GM15510 (cell line): ENCODE measurements around the gene ZNF653.

Source experiments
- POLR2A ChIP-seq: IDR thresholded peaks from 3 replicates; pipeline ENCODE4 v1.6.1; 2011; ENCODE audit warnings: borderline replicate concordance; ENCODE audit not compliant: insufficient read length; ENCODE audit errors: extremely low read depth

The ZNF653 gene

DNA sequence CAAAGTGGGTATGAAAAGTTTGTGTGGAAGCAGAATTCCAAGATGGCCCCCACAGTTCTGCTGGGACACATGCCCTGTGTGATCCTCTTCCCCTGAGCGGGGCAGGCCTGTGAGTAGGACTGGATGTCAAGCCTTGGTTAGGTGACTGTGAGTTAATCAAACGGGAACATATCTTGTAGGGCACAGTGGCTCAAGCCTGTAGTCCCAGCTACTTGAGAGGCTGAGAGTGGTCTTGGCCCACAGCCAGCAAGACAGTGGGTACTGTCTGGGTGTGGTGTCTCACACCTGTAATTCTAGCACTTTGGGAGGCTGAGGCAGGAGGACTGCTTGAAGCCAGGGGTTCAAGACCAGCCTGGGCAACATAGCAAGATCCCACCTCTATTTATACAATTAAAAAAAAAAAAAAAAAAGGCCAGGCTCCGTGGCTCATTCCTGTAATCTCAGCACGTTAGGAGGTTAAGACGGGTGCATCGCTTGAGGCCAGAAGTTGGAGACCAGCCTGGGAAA, 6.4 kb downstream of the ZNF653 start:
- no peak for TF ChIP-seq POLR2A

DNA sequence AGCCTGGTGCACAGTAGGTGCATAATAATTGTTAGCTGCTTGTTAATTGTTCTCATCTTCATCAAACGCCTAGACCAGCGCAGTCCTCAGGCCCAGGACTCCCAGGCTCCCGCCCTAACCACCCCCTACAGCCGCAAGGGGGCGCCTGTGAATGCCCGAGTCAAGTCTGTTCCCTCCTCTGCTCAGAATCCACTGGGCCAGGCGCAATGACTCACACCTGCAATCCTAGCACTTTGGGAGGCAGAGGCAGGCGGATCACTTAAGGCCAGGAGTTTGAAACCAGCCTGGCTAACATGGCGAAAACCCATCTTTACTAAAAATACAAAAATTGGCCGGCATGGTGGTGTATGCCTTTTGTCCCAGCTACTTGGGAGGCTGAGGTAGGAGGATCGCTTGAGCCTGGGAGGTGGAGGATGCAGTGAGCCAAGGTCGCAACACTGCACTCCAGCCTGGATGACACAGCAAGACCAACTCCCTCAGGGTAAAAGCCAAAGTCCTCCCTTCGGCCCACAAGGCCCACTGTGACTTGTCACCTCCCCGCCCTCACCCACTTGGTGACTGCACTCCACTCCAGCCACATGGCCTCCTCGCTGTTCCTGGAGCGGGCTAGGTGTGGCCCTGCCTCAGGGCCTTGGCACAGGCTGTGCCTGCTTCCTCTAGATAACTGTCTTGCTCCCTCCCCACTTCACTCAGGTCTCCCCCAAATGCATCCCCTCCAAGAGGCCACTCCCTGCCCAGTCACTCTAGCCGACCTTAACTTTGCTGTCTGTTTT, 9.1 kb downstream of the ZNF653 start:
- no peak for TF ChIP-seq POLR2A

DNA sequence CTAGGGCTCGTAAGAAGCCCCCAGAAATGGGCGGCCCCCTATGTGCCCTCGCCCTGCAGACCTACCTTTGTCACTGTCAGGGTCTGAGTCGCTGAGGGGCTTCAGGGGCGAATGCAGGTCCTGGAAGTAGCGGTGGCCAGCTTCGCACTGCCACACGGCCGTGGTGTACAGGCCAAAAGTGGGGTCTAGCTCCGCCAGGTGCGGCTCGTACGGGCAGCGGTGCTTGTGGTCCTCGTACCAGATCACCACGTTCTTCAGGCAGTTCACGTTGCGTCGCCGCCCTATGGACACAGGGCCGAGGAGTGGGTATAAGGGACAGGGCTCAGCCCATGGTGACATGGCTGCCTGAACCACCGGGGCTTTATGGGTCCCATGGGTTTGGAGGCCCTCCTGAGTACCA, 9.8 kb downstream of the ZNF653 start:
- no peak for TF ChIP-seq POLR2A

DNA sequence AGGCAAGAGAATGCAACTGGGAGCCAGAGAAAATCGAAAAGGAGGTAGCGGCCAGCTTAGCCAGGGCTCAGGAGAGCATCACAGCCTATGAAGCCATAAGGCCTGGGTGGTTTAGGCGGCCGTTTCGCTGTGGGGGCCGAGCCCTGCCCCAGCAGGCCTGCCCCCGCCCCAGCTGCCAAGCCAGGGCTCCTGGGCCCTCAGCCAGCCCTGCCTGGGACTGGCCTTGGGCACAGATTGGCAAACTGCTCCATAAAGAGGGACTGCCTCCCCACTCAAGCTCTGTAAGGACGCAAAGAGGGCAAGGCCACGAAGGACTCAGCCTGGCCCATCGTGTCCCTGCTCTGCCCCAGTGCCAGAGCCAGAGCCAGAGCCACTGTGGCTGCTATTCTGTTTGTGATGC, 10.2 kb downstream of the ZNF653 start:
- TF ChIP-seq POLR2A, result no peak

DNA sequence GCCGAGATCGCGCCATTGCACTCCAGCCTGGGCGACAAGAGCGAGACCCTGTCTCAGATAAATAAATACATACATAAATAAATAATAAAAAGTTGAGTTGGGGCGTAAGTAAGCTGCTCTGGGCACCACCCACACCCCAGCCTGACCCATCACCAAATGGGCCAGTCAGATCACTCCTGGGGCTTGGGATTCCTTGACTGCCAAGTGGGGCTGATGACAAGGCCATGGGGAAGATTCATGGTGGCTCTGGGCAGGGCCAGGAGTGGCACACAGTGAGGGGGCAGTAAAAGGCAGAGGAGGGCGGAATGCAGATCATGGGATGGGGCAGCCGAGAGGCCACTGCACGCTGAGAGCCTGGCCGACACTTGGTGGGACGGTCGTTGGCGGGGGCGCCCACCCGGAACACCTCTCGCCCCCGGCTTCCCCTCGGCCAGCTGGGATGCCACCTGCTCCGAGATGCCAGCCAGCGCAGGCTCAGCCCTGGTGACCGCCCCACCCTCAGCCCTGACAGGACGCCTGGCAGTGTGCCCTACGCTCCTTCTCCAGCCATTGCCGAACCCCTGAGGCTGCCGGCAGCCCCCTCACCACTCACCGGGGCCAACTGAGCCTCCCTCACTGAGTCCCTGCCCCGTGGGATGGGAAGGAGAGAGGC, 10.9 kb downstream of the ZNF653 start:
- TF ChIP-seq POLR2A, result no peak

DNA sequence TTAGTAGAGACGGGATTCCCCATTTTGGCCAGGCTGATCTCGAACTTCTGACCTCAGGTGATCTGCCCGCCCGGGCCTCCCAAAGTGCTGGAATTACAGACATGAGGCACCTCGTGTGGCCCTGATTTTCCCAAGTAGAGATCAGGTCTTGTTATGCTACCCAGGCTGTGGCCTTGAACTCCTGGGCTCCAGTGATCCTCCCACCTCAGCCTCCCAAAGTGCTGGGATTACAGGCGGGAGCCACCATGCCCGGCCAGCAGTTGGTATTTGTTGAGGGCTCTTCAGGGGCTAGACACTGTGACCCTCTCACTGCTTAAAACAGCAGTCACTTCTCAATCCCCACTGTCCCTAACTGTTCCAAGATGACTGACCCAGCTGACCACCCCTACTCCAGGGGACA, 16.3 kb downstream of the ZNF653 start:
- no peak for TF ChIP-seq POLR2A

DNA sequence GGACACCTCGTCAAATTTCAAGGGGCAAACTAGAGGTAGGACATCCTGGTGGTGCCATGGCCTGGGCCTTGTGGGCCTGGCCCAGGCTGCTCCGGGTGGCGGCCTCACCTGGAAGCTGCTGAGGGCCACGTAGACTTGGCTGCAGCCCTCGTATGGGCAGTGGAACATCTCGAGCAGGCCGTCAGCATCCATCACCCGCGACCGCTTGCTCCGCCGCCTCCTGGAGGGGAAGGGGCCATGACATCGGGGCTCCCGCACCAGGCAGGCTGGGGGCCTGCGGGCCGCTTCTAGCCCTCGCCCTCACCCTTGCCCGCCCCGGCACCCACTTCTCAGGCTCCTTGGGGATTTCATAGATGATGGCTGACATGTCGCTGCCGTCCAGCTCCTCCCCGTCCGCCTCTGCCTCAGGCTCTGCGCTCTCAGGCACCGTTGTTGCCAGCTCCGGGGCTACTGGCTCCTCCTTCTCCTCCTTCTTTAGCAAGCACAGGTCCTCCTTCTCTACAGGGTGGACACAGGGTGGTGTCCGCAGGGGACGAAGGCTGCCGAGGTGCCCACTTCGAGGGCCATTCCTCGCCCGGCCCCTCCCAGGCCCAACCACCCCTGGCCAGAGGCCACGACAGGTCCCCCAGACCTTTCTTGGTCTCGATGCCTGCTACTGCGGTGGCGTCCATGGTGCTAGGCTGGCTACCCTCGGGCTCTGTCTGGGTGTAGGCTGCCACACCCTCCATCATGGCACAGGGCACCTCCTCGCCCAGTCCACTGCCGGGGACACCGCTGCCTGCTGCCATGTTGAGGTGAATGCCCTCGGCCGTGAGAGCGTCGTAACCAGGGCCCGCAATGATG, 18.8 kb downstream of the ZNF653 start:
- no peak for TF ChIP-seq POLR2A

DNA sequence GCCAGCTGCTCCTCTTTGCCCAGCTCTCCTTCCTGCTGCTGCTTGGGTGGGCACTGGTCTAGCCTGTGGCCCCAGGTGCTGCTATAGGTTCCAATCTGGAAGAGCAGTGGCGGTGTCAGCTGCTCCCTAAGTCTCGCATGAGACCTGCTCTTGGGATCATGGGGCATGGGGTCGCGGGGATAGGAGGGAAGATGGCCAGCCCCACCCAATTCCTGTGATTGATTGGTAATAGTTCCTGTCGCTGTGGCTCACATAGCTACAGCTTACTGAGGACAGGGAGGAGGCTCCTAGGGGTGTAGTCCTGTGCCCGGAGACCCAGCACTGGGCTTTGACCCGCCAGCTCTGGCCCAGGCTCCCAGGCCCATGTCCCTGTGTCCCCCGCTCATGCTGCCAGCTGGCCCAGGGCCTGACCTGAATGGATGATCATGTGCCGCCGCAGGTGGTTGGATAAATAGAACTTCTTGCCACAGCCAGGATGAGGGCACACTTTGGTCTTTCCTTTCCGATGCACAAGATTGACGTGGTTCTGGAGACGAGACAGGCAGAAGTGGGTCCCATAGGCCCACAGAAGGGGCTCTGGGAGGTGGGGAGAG, 20.3 kb downstream of the ZNF653 start:
- no peak for TF ChIP-seq POLR2A

DNA sequence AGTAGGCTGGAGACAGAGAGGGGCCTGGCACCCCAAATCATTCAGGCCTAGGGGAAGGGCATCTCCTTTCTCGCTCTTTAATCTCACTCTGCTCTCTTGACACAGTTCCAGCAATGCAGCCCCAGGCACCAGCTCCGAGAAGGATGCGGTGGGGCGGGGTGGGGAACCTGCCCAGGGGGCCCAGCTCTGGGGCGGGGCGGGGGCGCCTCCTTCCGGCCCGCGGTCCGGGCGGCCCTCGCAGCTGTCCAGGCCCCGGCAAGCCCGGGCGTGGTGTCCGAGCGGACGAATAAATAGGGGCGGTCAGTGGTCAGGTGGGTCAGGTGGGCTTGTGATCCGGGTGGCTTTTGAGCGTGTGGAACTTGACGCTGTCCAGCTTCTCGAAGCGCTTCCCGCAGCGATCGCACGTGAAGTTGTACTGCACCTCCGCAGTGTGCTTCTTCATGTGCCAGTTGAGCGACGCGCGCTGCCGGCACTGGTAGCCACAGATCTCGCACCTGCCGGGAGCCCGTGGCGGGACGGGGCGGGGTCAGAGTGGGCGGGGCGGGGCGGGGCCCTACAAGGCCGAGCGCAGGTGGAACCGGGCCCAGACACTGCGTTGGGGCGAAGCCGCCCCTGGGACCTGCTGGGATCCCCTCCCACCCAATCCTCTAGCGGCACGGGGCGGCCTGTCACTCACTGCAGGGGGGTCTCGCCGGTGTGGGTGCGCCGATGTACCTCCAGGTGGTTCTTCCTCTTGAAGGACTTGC, 22.1 kb downstream of the ZNF653 start:
- TF ChIP-seq POLR2A, result no peak

DNA sequence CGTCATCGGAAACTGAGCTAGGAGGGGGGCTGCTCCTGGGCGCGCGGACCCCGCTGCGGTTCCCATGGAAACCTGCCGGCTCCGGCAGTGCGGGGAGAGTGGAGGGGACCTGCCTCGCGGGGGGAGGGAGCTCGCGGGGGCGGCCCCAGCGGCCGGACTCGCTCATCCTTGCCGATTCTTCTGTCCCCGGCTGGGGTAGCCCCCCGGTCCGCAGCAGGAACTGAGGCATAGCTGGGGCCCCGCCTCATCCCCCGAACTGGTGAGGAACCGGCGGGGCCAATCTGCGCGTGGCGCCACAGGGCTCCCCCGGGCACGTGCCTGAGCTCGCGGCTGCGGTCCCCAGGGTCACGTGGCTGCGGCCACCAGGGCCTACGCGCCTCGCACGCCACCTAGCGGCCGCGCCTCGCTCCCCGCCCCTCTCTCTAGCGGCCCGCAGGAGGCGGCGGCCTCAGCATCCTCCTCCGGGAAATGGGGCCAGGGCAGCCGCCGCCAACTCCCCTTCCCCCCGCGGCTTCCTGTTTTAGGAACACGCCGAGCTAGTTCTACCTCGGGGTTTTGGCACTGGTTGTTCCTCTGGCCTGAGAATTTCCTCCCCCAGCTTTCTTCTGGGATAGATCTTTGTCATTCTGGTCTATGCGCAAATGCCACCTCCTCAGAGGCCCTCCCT, 23.1 kb downstream of the ZNF653 start:
- peak; percentile 28 for TF ChIP-seq POLR2A

DNA sequence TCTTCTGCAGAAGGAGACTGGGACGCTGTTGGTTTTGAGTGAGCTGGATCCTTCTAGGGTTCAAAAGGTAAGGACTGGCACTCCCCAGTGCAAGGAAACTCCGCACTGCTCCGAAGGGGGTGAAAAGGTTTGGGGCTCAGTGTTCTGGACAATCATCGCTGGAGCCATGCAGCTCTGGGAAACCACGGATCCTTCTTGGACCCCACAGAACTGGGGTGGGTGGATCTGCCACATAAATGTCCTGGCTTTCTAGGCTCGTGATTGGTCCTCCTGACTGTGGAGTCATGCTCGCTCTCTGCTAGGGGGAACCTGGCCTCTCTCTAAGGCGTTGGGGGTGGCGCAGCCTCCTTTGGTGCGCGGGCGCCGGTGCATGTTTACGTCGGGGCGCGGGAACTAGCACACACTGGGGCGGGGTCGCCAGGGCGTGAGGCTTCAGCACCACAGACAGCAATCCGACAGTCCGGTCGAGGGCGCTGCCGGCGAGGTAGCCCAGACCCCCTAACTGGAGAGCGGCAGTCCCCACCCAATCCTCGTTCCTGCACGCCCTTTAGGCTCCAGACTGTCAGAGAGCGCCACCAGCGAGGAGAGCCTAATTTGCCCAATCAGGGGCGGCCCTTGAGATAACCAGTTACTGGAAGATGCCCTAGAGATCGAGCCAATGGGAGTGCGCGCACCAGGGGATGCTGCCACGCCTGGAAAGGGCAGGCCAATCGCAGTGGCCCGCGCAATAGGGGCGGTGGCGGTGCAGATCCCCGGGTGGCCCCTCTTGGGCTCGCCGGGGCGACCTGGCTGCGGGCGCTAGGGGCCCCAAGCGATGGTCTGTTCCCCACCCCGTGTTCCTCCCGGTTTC, 23.9 kb downstream of the ZNF653 start:
- TF ChIP-seq POLR2A, result peak; percentile 44

DNA sequence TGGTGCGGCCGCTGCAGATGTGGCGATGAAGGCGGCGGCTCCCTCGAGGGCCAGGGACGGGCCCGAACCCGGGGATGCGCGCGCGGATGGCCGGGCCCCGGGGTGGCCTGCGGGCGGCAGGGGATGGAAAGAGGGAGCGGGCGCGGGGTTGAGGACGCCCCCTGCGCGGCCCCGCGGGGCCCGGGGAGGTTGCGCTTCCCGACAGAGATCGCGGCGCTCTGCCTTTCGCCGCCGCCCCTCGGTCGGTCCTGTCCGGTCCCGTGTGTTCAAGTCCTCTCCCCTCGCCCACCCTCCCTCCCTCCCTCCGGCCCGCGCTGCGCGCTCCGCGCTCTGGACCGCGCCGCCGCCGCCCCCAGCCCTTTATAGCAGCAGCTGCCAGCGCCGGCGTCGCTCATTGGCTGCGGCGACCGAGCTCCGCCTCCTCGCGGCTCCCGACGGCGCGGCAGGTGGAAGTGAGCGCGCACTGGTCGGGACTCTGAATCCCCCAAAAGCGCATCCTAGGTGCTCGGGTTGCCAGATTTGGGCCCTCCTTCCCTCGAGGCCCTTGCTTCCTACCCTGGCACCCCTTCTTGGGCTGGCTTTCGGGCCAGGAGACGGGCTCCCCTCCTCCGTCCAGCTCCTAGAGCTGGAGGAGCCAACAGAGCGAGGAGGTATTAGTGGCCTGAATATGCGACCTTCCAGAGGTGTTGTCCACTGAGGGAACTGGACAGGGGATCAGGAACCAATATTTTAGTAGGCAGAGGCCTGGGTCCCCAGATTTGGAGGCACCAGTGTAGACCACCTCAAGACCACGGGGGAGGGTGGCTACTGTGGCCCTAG, 24.7 kb downstream of the ZNF653 start, which contains the start of gene ELAVL3:
Gene ELAVL3, minus strand, starts transcription at position 332 of the 819 bp plus-strand sequence. CDS start 438 bp downstream, outside the sequence.
- no peak for TF ChIP-seq POLR2A
